ENCODE measurements around the gene TIAM2. TPM values are rescaled to one million over a fixed set of nuclear protein-coding genes. Genes with fewer than 3 reads are reported as not detected.

The TIAM2 gene
- polyA plus RNA-seq, 1 experiment, result 12.6 TPM

GRCh38 chr6:155146205-155146604 lies 151.1 kb downstream of the TIAM2 start:
- TF ChIP-seq CTCF (IDR thresholded peaks at IDR 0.05; ENCODE audit: low read depth, low read length), result no peak
- no peak for DNase-seq (ENCODE audit: low read depth, low spot score)
- ChIA-PET POLR2A (no interaction called here), CTCF (interaction anchor here (0.7 to 1.1 kb wide), 3 partner anchors 22 to 646 kb away, joined by 3 to 5 read pairs (median 3); no protein-coding TSS in a partner anchor)
- no peak overlapping the region for H3K4me3 ChIP-seq (ENCODE audit: low read depth, low read length)
- peaks cover 3% of the 10 kb centered on the region; the same call in 1 of the 2 replicates for H3K9me3 ChIP-seq (ENCODE audit: control insufficient read depth, insufficient read depth, low read length)
- no peaks in the 10 kb centered on the region for H3K27me3 ChIP-seq (ENCODE audit: control insufficient read depth, insufficient read depth, low read length)
- no peak overlapping the region for H3K27ac ChIP-seq (ENCODE audit: low read depth, low read length)

- ChIA-PET POLR2A (no interaction called here), CTCF (no interaction called here)
- Histone ChIP-seq H3K27me3 (ENCODE audit: control insufficient read depth, insufficient read depth, low read length) (no peaks in the 10 kb centered on the region), H3K27ac (ENCODE audit: low read depth, low read length) (no peak overlapping the region), H3K4me3 (ENCODE audit: low read depth, low read length) (no peak overlapping the region), H3K9me3 (ENCODE audit: control insufficient read depth, insufficient read depth, low read length) (no peaks in the 10 kb centered on the region; the same call in 1 of the 2 replicates)
- no peak for DNase-seq (ENCODE audit: low read depth, low spot score)
- no peak for TF ChIP-seq CTCF (IDR thresholded peaks at IDR 0.05; ENCODE audit: low read depth, low read length)
Observed at GRCh38 chr6:155147958-155148663, 153.0 kb downstream of the TIAM2 start.

GRCh38 chr6:155150967-155151671 lies 156.0 kb downstream of the TIAM2 start:
- CTCF ChIA-PET, result no interaction called here
- H3K27ac ChIP-seq (ENCODE audit: low read depth, low read length), result no peak overlapping the region
- DNase-seq (ENCODE audit: low read depth, low spot score), result no peak
- POLR2A ChIA-PET, result no interaction called here
- no peak for TF ChIP-seq CTCF (IDR thresholded peaks at IDR 0.05; ENCODE audit: low read depth, low read length)
- H3K4me3 ChIP-seq (ENCODE audit: low read depth, low read length), result no peak overlapping the region
- no peaks in the 10 kb centered on the region for H3K27me3 ChIP-seq (ENCODE audit: control insufficient read depth, insufficient read depth, low read length)
- H3K9me3 ChIP-seq (ENCODE audit: control insufficient read depth, insufficient read depth, low read length), result no peaks in the 10 kb centered on the region; the same call in 1 of the 2 replicates

DNA sequence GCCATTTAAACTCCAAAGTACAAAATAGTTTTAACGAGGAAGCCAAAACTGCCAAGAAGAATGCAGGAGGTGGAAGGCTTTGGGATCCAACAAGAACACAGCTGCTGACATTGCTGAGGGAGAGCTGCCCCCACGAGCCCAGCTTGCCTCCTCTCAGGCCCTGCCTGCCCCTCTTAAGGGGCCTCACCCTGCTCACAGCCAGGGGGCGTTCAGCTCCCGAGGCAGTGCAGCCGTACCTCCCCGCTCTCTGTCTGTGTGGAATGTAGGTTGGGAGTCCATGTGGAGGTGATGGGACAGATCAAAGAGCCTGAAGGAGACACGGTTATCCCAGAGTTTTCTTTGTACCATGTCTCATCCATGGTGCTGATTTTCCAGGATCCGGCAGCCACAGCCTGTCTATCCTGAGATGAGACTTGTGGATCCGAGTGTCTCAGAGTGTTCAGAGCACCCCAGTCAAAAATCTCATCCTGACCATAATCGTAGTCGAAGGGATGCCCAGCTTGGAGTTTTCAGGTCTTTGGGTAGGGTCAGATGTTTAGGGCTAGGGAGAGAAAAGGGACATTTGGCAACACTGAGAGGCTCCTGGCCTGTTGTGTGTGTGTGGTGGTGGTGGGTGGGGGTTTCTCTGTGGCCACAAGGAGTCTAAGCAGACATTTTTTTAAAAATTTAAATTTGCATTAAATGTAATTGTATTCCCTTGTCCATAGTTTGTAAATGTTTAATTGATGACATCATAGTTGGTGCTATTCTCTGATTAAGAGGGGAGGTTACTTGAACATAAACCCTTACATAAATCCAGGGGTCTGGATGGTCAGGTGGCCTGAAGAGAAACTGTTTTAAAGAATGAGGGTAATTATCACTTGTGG lies 157.3 kb downstream of the TIAM2 start:
- CTCF ChIA-PET, result interaction anchor here (1.1 kb wide), 1 partner anchor 16 kb away, joined by 3 read pairs; no protein-coding TSS in a partner anchor
- peak; percentile 22; the same call in 1 of the 2 replicates for TF ChIP-seq CTCF (IDR thresholded peaks at IDR 0.05; ENCODE audit: low read depth, low read length)
- no peaks in the 10 kb centered on the region for H3K27me3 ChIP-seq (ENCODE audit: control insufficient read depth, insufficient read depth, low read length)
- H3K4me3 ChIP-seq (ENCODE audit: low read depth, low read length), result no peak overlapping the region
- no peak overlapping the region for H3K27ac ChIP-seq (ENCODE audit: low read depth, low read length)
- POLR2A ChIA-PET, result no interaction called here
- no peaks in the 10 kb centered on the region; the same call in 1 of the 2 replicates for H3K9me3 ChIP-seq (ENCODE audit: control insufficient read depth, insufficient read depth, low read length)
- no peak for DNase-seq (ENCODE audit: low read depth, low spot score)
